ENCODE results near the gene ANGPTL1.

- TF ChIP-seq EP300 (IDR thresholded peaks at IDR 0.05) (no peak), MAX (IDR thresholded peaks at IDR 0.05) (no peak), POLR2A (IDR thresholded peaks at IDR 0.05; ENCODE audit: low read length) (no peak), MAZ (IDR thresholded peaks at IDR 0.05; ENCODE audit: borderline replicate concordance, low read depth, low read length) (no peak)
These were observed 15.7 kb upstream of the ANGPTL1 start for GRCh38 chr1:178886551-178886950.
